ENCODE measurements around the gene CHRNB1. TPM values are rescaled to one million over a fixed set of nuclear protein-coding genes. Genes with fewer than 3 reads are reported as not detected.

CHRNB1 gene
- polyA plus RNA-seq, 1 donor (not counting 4 experiments of a cell fraction or from before 2014, with no cell fraction given) = 22.0 TPM

GRCh38 chr17:7419819-7420610, 24.8 kb upstream of the CHRNB1 start, which contains the start of gene SPEM1:
Gene SPEM1, plus strand, starts transcription at chr17:7420324. Its CDS starts 61 bp downstream, at chr17:7420385.
- Histone ChIP-seq H4K20me1 (ENCODE audit: control insufficient read depth, extremely low read depth, insufficient read depth, low read length) (no peaks in the 10 kb centered on the region), H3K4me3 (ENCODE audit: control insufficient read depth in 2 of 3, extremely low read depth in 1 of 3, insufficient read depth in 2 of 3, low read depth in 1 of 3, low read length in 3 of 3) (no peak within 1 kb of the TSS), H3K9me3 (ENCODE audit: control insufficient read depth, low read depth, low read length) (no peaks in the 10 kb centered on the region), H3K4me1 (ENCODE audit: control insufficient read depth, extremely low read depth, insufficient read depth, low read length) (no peaks in the 10 kb centered on the region), H3K9me1 (ENCODE audit: control insufficient read depth, extremely low read depth, insufficient read depth, low read length) (no peaks in the 10 kb centered on the region), H2AFZ (ENCODE audit: control insufficient read depth, low read length) (no peak within 1 kb of the TSS), H3K27ac (ENCODE audit: control insufficient read depth, insufficient read depth, low read length) (no peak within 1 kb of the TSS), H3K79me2 (ENCODE audit: control insufficient read depth, insufficient read depth, low read length) (no peaks in the 10 kb centered on the region), H3K9ac (ENCODE audit: control insufficient read depth, extremely low read depth, insufficient read depth, low read length) (no peak within 1 kb of the TSS), H3K4me2 (ENCODE audit: control insufficient read depth, extremely low read depth, insufficient read depth, low read depth, low read length) (no peak within 1 kb of the TSS), H3K27me3 (ENCODE audit: control insufficient read depth, extremely low read depth, insufficient read depth, low read length) (no peaks in the 10 kb centered on the region), H3K36me3 (ENCODE audit: control insufficient read depth in 2 of 2, extremely low read depth in 1 of 2, insufficient read depth in 2 of 2, low read length in 2 of 2) (peaks cover 0 to 4% of the 10 kb centered on the region in 2 experiments)
- TF ChIP-seq EZH2 (IDR thresholded peaks at IDR 0.05; ENCODE audit: low read length) (no peak), CTCF (optimal IDR thresholded peaks at IDR 0.05 in 1 of 3, IDR thresholded peaks at IDR 0.05 in 1 of 3, conservative IDR thresholded peaks at IDR 0.05 in 1 of 3; ENCODE audit: extremely low read depth in 1 of 3, insufficient read depth in 2 of 3, low read length in 3 of 3) (no peak)
- FAIRE-seq (no peak), DNase-seq (ENCODE audit: low read depth, low spot score) (no peak)
- dilution Hi-C loops (cut with MboI; ENCODE audit: extremely low pct_ligation_motif_present, low sequenced_read_pairs) = no loop called here

DNA sequence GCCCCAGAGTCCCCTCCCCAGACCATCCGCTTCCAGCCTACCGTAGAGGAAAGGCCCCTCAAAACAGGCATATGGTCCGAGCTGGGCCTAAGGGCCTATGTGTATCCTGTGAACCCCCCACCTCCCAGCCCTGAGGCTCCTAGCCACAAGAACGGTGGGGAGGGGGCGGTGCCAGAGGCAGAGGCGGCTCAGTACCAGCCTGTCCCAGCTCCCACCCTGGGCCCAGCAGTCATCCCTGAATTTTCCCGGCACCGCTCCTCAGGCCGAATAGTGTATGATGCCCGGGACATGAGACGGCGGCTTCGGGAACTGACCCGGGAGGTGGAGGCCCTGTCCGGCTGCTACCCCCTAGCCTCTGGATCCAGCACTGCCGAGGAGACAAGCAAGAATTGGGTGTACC, 23.7 kb upstream of the CHRNB1 start:
- dilution Hi-C loops (cut with MboI; ENCODE audit: extremely low pct_ligation_motif_present, low sequenced_read_pairs) = no loop called here

More for the DNA sequence above, 23.7 kb upstream of the CHRNB1 start:
- Histone ChIP-seq H3K79me2 (ENCODE audit: control insufficient read depth, insufficient read depth, low read length) (no peaks in the 10 kb centered on the region), H3K4me3 (ENCODE audit: control insufficient read depth in 2 of 3, extremely low read depth in 1 of 3, insufficient read depth in 2 of 3, low read depth in 1 of 3, low read length in 3 of 3) (no peak overlapping the region), H3K9me1 (ENCODE audit: control insufficient read depth, extremely low read depth, insufficient read depth, low read length) (no peaks in the 10 kb centered on the region), H4K20me1 (ENCODE audit: control insufficient read depth, extremely low read depth, insufficient read depth, low read length) (no peaks in the 10 kb centered on the region), H3K36me3 (ENCODE audit: control insufficient read depth in 2 of 2, extremely low read depth in 1 of 2, insufficient read depth in 2 of 2, low read length in 2 of 2) (peaks cover 0 to 3% of the 10 kb centered on the region in 2 experiments), H2AFZ (ENCODE audit: control insufficient read depth, low read length) (no peak overlapping the region), H3K4me2 (ENCODE audit: control insufficient read depth, extremely low read depth, insufficient read depth, low read depth, low read length) (no peak overlapping the region), H3K4me1 (ENCODE audit: control insufficient read depth, extremely low read depth, insufficient read depth, low read length) (no peaks in the 10 kb centered on the region), H3K27ac (ENCODE audit: control insufficient read depth, insufficient read depth, low read length) (no peak overlapping the region), H3K27me3 (ENCODE audit: control insufficient read depth, extremely low read depth, insufficient read depth, low read length) (no peaks in the 10 kb centered on the region), H3K9me3 (ENCODE audit: control insufficient read depth, low read depth, low read length) (no peaks in the 10 kb centered on the region), H3K9ac (ENCODE audit: control insufficient read depth, extremely low read depth, insufficient read depth, low read length) (no peak overlapping the region)
- DNase-seq (ENCODE audit: low read depth, low spot score) (no peak), FAIRE-seq (no peak)
- no peak for TF ChIP-seq CTCF (optimal IDR thresholded peaks at IDR 0.05 in 1 of 3, IDR thresholded peaks at IDR 0.05 in 1 of 3, conservative IDR thresholded peaks at IDR 0.05 in 1 of 3; ENCODE audit: extremely low read depth in 1 of 3, insufficient read depth in 2 of 3, low read length in 3 of 3)
- no peak for TF ChIP-seq EZH2 (IDR thresholded peaks at IDR 0.05; ENCODE audit: low read length)
